Measurements from ENCODE around the gene SLC13A3. TPM values are rescaled to one million over a fixed set of nuclear protein-coding genes. Genes with fewer than 3 reads are reported as not detected.

The SLC13A3 gene
- total and polyA plus RNA-seq, 2 of the 4 experiments (the other 2 are of a cell fraction): 2.5 to 4.2 TPM

DNA sequence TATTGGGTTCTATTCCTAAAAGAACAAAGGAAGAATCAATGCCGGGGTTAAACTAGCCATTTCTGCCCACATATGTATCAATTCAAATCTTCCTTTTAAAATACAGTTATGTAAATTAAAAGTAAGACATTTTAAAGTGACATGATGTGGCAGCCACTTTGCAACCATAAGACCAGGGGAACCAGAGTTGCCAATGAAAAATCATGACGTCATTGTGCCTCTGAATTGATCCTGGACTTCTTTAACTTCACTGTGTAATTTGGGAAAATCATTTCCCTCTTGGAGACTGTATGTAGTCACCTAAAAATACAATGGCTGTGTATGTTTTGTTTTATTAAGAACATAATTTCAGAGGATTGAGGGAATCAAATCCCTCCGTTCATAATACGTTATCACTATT, 42.2 kb downstream of the SLC13A3 start:
- no peak for DNase-seq
- Histone ChIP-seq H4K20me1 (ENCODE audit: insufficient read depth, low read length) (no peaks in the 10 kb centered on the region), H2BK20ac (ENCODE audit: low read depth, low read length) (no peak overlapping the region), H3K36me3 (ENCODE audit: control insufficient read depth, insufficient read depth, low read length) (no peaks in the 10 kb centered on the region), H3K14ac (replicated peaks; ENCODE audit: low read depth, low read length) (no peak overlapping the region), H3K23ac (ENCODE audit: low read depth, low read length) (no peak overlapping the region), H3K9me3 (ENCODE audit: control insufficient read depth, insufficient read depth, low read length) (no peaks in the 10 kb centered on the region), H2AFZ (replicated peaks; ENCODE audit: low read length, poor library complexity) (no peak overlapping the region), H3K4me3 (ENCODE audit: insufficient read depth, low read depth, low read length) (no peak overlapping the region), H2BK15ac (ENCODE audit: low read depth, low read length) (no peak overlapping the region), H3K9ac (ENCODE audit: low read depth, low read length) (no peak overlapping the region), H3K56ac (ENCODE audit: extremely low read depth, insufficient read depth, low read length) (no peak overlapping the region), H3K4me1 (ENCODE audit: control insufficient read depth, insufficient read depth, low read length) (no peaks in the 10 kb centered on the region), H3K9me1 (ENCODE audit: insufficient read depth, low read length) (no peaks in the 10 kb centered on the region), H3K4ac (ENCODE audit: low read depth, low read length) (no peak overlapping the region), H4K91ac (ENCODE audit: insufficient read depth, low read depth, low read length) (no peak overlapping the region), H2BK5ac (ENCODE audit: low read depth, low read length, poor library complexity, severe bottlenecking) (no peak overlapping the region), H2AK9ac (replicated peaks; ENCODE audit: low read depth, low read length, poor library complexity) (no peak overlapping the region), H3K27ac (ENCODE audit: insufficient read depth, low read length) (no peak overlapping the region), H4K5ac (ENCODE audit: low read depth, low read length) (no peak overlapping the region), H3K27me3 (ENCODE audit: control insufficient read depth, insufficient read depth, low read length) (no peaks in the 10 kb centered on the region; the same call in 1 of the 2 replicates), H3K79me1 (ENCODE audit: low read depth in 1 of 2, low read length in 2 of 2) (no peaks in the 10 kb centered on the region), H2BK120ac (ENCODE audit: low read depth, low read length) (no peak overlapping the region), H4K8ac (ENCODE audit: low read depth in 2 of 2, low read length in 2 of 2) (no peak overlapping the region), H3K4me2 (ENCODE audit: low read depth, low read length) (no peak overlapping the region), H2AK5ac (ENCODE audit: low read depth, low read length) (no peak overlapping the region), H3K18ac (ENCODE audit: low read depth, low read length) (no peak overlapping the region)
- dilution Hi-C loops (cut with HindIII; ENCODE audit: low sequenced_read_pairs, unreplicated experiment) (no loop called here), intact Hi-C loops (cut with micrococcal nuclease) (no loop called here), in situ Hi-C loops (cut with MboI; ENCODE audit: low sequenced_read_pairs) (no loop called here)
- CTCF ChIA-PET: no interaction called here
- BruUV-seq (replicated peaks): no TSS peak
- POLR2A ChIA-PET (ENCODE audit: unreplicated experiment): no interaction called here
- ATAC-seq (ENCODE audit: low read depth): no peak
- TF ChIP-seq RAD21 (IDR thresholded peaks at IDR 0.05; ENCODE audit: low read length): no peak
- TF ChIP-seq, protein P1, sequence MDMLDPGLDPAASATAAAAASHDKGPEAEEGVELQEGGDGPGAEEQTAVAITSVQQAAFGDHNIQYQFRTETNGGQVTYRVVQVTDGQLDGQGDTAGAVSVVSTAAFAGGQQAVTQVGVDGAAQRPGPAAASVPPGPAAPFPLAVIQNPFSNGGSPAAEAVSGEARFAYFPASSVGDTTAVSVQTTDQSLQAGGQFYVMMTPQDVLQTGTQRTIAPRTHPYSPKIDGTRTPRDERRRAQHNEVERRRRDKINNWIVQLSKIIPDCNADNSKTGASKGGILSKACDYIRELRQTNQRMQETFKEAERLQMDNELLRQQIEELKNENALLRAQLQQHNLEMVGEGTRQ (IDR thresholded peaks at IDR 0.05; ENCODE audit: low read depth, low read length): no peak
- TF ChIP-seq, protein P2, sequence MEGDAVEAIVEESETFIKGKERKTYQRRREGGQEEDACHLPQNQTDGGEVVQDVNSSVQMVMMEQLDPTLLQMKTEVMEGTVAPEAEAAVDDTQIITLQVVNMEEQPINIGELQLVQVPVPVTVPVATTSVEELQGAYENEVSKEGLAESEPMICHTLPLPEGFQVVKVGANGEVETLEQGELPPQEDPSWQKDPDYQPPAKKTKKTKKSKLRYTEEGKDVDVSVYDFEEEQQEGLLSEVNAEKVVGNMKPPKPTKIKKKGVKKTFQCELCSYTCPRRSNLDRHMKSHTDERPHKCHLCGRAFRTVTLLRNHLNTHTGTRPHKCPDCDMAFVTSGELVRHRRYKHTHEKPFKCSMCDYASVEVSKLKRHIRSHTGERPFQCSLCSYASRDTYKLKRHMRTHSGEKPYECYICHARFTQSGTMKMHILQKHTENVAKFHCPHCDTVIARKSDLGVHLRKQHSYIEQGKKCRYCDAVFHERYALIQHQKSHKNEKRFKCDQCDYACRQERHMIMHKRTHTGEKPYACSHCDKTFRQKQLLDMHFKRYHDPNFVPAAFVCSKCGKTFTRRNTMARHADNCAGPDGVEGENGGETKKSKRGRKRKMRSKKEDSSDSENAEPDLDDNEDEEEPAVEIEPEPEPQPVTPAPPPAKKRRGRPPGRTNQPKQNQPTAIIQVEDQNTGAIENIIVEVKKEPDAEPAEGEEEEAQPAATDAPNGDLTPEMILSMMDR (conservative IDR thresholded peaks at IDR 0.05; ENCODE audit: low read depth, low read length): no peak
- TF ChIP-seq, protein P3, sequence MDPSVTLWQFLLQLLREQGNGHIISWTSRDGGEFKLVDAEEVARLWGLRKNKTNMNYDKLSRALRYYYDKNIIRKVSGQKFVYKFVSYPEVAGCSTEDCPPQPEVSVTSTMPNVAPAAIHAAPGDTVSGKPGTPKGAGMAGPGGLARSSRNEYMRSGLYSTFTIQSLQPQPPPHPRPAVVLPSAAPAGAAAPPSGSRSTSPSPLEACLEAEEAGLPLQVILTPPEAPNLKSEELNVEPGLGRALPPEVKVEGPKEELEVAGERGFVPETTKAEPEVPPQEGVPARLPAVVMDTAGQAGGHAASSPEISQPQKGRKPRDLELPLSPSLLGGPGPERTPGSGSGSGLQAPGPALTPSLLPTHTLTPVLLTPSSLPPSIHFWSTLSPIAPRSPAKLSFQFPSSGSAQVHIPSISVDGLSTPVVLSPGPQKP (IDR thresholded peaks at IDR 0.05; ENCODE audit: borderline replicate concordance, low read depth, low read length): no peak
- no peak for TF ChIP-seq RCOR1 (IDR thresholded peaks at IDR 0.05; ENCODE audit: insufficient replicate concordance, low read length)
- no peak for TF ChIP-seq CHD1 (IDR thresholded peaks at IDR 0.05; ENCODE audit: low read depth, low read length)
- no peak for TF ChIP-seq MXI1 (IDR thresholded peaks at IDR 0.05; ENCODE audit: borderline replicate concordance, low read depth, low read length)
- TF ChIP-seq BHLHE40 (IDR thresholded peaks at IDR 0.05; ENCODE audit: low read depth, low read length): no peak
- no peak for TF ChIP-seq MAZ (IDR thresholded peaks at IDR 0.05; ENCODE audit: borderline replicate concordance, low read depth, low read length)
- no peak for TF ChIP-seq NFE2L2 (IDR thresholded peaks at IDR 0.05; ENCODE audit: low read depth, low read length)
- no peak for TF ChIP-seq MAFK (IDR thresholded peaks at IDR 0.05; ENCODE audit: low read depth, low read length)
- TF ChIP-seq CEBPB (IDR thresholded peaks at IDR 0.05; ENCODE audit: low read depth, low read length): no peak
- no peak for TF ChIP-seq SMC3 (IDR thresholded peaks at IDR 0.05; ENCODE audit: low read depth, low read length)
- TF ChIP-seq FOS (IDR thresholded peaks at IDR 0.05; ENCODE audit: low read depth, low read length): no peak
- TF ChIP-seq RFX5 (IDR thresholded peaks at IDR 0.05; ENCODE audit: low read depth, low read length): no peak
- no peak for TF ChIP-seq POLR2A (IDR thresholded peaks at IDR 0.05; ENCODE audit: low read depth, low read length)
- no CpG with 5 or more reads among the region's 4 CpGs for WGBS, 2 experiments (ENCODE audit: extremely low coverage in 2 of 2, insufficient read length in 1 of 2)
